Stimulated activated effector memory CD8-positive, alpha-beta T cell treated with anti-CD3 and anti-CD28 coated beads, Interleukin-12 subunit alpha, Interleukin-12 subunit beta, amount 100 ng/mL, for 72 hours (primary cell): Measurements from ENCODE around the gene GRAMD2A.

Source experiments
- ATAC-seq: fragments of 150-1000 bp; cut with Tn5 transposase; 2 replicates; pipeline ENCODE4 v1.10.0; 2021
- DNase-seq, 2 donors: peaks; one replicate each; pipeline ENCODE4 v3.0.0; 2021 to 2022; ENCODE audit warnings: low spot score in 2 of 2
- H3K27ac Mint-ChIP-seq: one replicate; pipeline ENCODE4 v1.8.0; 2022; ENCODE audit warnings: mild to moderate bottlenecking, mixed read lengths
- H3K36me3 Mint-ChIP-seq: one replicate; pipeline ENCODE4 v1.8.0; 2022; ENCODE audit warnings: mild to moderate bottlenecking, mixed read lengths
- H3K4me1 Mint-ChIP-seq: one replicate; pipeline ENCODE4 v1.8.0; 2022; ENCODE audit warnings: mixed read lengths
- H3K4me3 Mint-ChIP-seq: one replicate; pipeline ENCODE4 v1.8.0; 2022; ENCODE audit warnings: mild to moderate bottlenecking, mixed read lengths
- H3K9me3 Mint-ChIP-seq: one replicate; pipeline ENCODE4 v1.8.0; 2022; ENCODE audit warnings: mixed read lengths

The GRAMD2A gene

DNA sequence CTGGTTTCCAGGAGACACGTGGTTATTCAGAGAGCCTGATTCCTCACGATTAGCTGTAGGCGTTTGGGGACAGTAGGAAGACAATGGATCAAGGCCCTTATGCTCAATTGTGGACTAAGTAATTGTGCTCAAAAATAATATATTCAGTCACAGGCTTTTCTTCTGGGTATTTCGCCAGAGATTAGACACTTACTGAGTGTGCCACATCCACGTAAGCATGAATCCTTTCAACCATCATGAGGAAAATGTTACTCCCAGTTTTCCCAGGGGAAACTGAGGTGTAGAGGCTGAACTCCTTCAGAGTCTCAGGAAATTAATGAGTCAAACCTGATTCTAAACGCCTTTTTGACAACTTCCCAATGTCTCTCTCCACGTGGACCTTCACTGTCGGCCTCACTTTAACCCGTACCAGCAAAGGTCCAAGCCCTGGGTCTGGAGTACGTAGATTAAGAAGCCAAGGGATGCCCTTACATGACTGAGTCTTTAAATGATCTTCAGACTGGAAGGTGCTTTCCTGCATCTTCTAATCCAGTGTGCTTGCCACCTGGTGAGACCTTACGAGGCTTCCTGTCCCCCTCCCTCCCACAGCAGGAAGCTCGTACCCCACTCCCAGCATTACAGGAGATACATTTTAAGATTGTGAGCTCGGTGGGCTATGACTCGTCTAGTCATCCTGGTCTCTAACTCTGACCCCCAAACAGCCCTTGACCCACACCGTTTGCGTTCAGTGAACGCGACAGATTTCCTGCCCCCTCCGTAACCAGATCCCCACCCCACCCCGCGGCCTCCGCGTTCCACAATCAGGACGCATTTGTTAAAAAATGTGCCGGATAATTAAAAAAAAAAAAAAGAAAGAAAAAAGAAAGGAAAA is 31.7 kb upstream of the GRAMD2A start:
- DNase-seq (peak; percentile 28 to 72), ATAC-seq (no peak)
- H3K4me3 Mint-ChIP-seq: peak overlapping the region; percentile 99
- peak overlapping the region; percentile 99 for H3K27ac Mint-ChIP-seq
- peaks cover 85% of the 10 kb centered on the region for H3K36me3 Mint-ChIP-seq
- peaks cover 44% of the 10 kb centered on the region for H3K4me1 Mint-ChIP-seq
- no peaks in the 10 kb centered on the region for H3K9me3 Mint-ChIP-seq

DNA sequence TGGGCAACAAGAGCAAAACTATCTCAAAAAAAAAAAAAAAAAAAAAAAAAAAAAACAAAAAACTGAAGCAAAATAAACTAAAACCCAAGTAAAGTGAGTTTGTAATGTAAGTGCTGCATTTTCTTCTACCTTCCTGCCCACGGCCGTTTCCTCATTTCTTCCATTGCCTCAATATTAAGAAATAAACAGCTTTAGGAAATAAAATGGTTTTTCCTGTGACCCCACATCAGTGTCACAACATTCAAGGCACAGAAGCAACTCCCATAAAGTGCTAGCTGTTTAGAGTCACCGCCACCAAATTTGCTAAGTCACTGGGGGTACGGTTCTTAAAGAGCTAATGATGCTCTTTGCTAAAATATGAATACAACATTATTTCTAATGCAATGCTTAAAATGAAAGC is 30.1 kb upstream of the GRAMD2A start:
- DNase-seq: no peak
- Mint-ChIP-seq H3K9me3 (no peaks in the 10 kb centered on the region), H3K36me3 (peaks cover 97% of the 10 kb centered on the region)

DNA sequence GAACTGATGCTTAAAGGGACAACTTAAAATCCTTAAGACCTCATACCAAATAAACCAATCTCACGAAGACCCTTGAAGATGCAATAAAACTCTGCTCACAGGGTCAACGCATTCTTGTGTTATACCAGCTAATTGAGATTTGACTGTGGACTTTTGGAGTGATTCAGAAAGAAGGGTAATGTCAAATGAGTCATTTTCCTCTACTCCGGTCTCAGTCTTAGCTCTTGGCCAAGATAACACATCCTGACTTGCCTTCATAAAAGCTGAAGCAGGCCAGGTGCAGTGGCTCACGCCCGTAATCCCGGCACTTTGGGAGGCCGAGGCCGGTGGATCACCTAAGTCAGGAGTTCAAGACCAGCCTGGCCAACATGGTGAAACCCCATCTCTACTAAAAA is 29.6 kb upstream of the GRAMD2A start:
- DNase-seq (peak; percentile 28 to 82), ATAC-seq (peak; percentile 57)
- Mint-ChIP-seq H3K27ac (peak overlapping the region; percentile 99), H3K4me1 (peaks cover 55% of the 10 kb centered on the region), H3K9me3 (no peaks in the 10 kb centered on the region), H3K4me3 (peak overlapping the region; percentile 99), H3K36me3 (peaks cover 98% of the 10 kb centered on the region)

More for the DNA sequence above, 30.1 kb upstream of the GRAMD2A start:
- ATAC-seq: no peak
- Mint-ChIP-seq H3K27ac (peak overlapping the region; percentile 99), H3K4me3 (peak overlapping the region; percentile 99), H3K4me1 (peaks cover 55% of the 10 kb centered on the region)

DNA sequence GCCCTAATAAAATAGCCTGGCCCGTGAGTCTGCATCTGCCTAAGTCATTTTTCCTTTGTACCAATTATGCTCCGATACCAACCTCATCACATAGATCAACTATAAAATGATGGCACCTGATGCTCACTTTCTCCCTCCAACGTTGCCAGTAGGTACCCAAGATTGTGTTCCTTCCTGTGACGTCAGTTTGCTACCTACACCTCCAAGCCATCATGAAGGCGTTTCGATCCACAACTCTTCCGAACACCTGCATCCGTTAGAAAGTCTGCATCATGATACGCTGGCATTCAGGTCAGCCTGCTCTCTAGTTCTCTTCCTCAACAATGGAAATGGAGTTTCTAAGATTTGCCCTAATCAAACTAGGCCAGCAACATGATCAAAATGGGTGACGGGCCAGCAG is 25.7 kb upstream of the GRAMD2A start:
- peak overlapping the region; percentile 80 for H3K27ac Mint-ChIP-seq
- peaks cover 100% of the 10 kb centered on the region for H3K36me3 Mint-ChIP-seq
- no peak for ATAC-seq
- no peak for DNase-seq
- peak overlapping the region; percentile 61 for H3K4me3 Mint-ChIP-seq
- no peaks in the 10 kb centered on the region for H3K9me3 Mint-ChIP-seq
- H3K4me1 Mint-ChIP-seq: peaks cover 83% of the 10 kb centered on the region

DNA sequence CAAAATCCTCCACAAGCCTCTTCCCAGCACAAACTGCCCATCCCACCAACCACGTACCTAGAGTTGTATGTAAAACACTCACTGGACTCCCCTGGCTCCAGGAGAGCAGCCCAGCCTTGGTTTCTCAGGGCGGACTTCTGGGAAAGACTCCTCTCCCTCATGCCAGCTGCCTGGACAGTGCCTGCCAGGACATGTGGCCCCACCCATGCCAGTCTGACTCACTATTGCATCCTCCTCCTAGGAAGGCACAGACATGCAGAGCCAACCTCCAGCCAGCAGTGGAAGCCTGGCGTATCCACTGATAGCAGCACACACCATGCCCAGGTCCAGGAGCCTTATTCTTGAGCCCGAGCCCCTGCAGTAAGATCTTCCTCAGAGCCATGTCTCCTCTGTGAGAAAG is 24.8 kb upstream of the GRAMD2A start:
- DNase-seq (no peak), ATAC-seq (no peak)
- H3K4me1 Mint-ChIP-seq: peaks cover 81% of the 10 kb centered on the region
- H3K27ac Mint-ChIP-seq: peak overlapping the region; percentile 80
- H3K36me3 Mint-ChIP-seq: peaks cover 100% of the 10 kb centered on the region
- peak overlapping the region; percentile 61 for H3K4me3 Mint-ChIP-seq
- H3K9me3 Mint-ChIP-seq: no peaks in the 10 kb centered on the region

DNA sequence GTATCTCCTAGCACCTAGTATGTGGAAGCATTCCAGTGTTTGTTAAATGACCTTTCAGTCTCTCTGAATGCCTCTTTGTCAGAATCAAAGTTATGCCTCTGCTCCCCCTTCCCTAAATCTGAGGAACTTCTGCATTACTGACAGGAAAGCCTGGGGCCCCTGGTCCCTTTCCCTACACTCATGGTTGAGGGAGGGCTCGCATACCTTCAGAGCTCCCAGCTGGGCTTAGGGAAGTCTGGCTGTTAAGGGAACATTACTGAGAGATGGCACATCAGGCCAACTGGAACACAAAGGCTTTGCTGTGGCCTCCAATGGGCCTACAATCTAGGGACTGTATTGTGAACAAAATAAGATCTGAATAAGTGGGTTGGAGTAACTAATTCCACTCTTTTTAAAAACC is 23.1 kb upstream of the GRAMD2A start:
- H3K4me1 Mint-ChIP-seq: peaks cover 71% of the 10 kb centered on the region
- no peak overlapping the region for H3K4me3 Mint-ChIP-seq
- DNase-seq (no peak), ATAC-seq (no peak)
- peaks cover 100% of the 10 kb centered on the region for H3K36me3 Mint-ChIP-seq
- no peaks in the 10 kb centered on the region for H3K9me3 Mint-ChIP-seq
- peak overlapping the region; percentile 56 for H3K27ac Mint-ChIP-seq

DNA sequence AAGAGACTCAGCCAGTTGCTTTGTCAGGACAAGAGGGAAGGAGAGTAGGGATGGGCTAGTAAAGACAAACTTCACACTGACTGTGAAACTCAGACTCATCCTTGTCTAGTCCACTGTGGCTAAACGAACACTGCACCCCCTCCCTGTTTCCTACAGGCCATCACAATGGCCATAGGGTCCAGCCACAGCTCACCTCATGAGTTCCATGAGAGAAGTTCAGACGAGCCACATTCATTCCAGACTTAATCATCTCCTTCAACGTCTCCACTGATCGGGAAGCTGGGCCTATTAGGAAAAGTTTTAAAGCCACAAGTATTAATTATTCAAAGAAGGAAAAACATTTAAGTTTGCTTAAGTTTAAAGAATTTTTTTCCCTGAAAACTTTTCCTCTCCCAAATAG is 19.6 kb upstream of the GRAMD2A start:
- Mint-ChIP-seq H3K4me1 (peaks cover 44% of the 10 kb centered on the region), H3K36me3 (peaks cover 100% of the 10 kb centered on the region), H3K27ac (no peak overlapping the region), H3K9me3 (no peaks in the 10 kb centered on the region), H3K4me3 (no peak overlapping the region)
- DNase-seq: no peak
- no peak for ATAC-seq

DNA sequence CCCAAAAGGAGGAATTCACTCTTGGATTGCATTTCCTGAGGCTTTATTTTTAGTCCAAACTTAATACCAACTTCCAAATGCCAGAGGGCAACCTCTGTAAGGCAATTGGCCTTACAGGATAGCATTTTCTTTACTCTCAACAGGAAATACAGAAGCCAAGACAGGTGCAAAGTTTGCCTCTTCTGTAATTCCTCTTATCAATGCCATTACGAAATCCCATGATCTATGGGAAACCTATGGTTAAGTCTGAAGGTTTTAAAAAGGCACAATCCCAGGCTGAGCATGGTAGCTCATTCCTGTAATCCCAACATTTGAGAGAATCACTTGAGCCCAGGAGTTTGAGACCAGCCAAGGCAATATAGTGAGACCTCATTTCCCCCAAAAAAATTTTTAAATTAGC is 18.5 kb upstream of the GRAMD2A start:
- DNase-seq: no peak
- peaks cover 34% of the 10 kb centered on the region for H3K4me1 Mint-ChIP-seq
- no peaks in the 10 kb centered on the region for H3K9me3 Mint-ChIP-seq
- H3K36me3 Mint-ChIP-seq: peaks cover 100% of the 10 kb centered on the region
- H3K27ac Mint-ChIP-seq: no peak overlapping the region
- no peak overlapping the region for H3K4me3 Mint-ChIP-seq
- ATAC-seq: no peak

DNA sequence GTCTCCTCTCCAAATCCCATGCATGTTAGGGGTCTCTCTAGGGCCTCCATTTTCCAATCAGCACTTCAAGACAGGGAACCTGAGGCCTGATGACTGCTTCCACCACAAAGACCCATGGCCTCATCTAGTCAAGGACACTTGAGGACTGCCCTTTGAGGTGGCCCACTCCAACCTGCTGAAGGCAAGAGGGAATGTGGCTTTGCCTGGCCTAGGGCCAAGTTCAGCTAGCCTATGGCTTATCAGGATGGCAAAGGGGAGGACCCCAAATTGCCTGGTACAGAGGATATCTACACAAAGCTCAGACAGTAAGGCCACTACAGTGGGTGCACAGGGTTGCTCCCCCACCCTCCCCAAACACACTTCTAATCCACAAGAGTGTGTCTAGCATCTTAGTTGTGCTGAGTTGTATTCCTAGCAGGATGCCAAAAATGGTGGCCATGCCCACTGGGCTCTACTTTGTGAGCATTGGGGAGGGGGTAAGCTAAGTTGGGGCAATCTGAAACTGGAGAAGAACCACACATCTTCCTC is 10.0 kb upstream of the GRAMD2A start:
- Mint-ChIP-seq H3K4me1 (peaks cover 44% of the 10 kb centered on the region), H3K36me3 (peaks cover 100% of the 10 kb centered on the region), H3K27ac (peak overlapping the region; percentile 38), H3K4me3 (no peak overlapping the region), H3K9me3 (no peaks in the 10 kb centered on the region)
- ATAC-seq (no peak), DNase-seq (no peak)

DNA sequence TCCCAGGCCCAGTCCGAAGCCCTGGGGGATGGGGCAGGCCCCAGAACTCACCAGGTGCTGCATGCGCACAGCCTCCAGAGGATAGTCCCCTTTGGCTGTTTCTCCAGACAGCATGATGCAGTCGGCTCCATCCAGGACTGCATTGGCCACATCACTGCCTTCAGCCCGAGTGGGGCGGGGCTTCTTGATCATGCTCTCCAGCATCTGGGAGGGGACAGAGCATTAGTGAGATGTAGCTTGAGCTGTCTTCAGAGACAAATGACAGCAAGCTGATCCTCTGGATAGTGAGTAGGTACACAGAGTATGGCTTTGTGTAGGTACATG is 9.1 kb upstream of the GRAMD2A start:
- no peak for DNase-seq
- Mint-ChIP-seq H3K36me3 (peaks cover 100% of the 10 kb centered on the region), H3K27ac (peak overlapping the region; percentile 95), H3K4me1 (peaks cover 44% of the 10 kb centered on the region), H3K9me3 (no peaks in the 10 kb centered on the region), H3K4me3 (no peak overlapping the region)
- no peak for ATAC-seq

DNA sequence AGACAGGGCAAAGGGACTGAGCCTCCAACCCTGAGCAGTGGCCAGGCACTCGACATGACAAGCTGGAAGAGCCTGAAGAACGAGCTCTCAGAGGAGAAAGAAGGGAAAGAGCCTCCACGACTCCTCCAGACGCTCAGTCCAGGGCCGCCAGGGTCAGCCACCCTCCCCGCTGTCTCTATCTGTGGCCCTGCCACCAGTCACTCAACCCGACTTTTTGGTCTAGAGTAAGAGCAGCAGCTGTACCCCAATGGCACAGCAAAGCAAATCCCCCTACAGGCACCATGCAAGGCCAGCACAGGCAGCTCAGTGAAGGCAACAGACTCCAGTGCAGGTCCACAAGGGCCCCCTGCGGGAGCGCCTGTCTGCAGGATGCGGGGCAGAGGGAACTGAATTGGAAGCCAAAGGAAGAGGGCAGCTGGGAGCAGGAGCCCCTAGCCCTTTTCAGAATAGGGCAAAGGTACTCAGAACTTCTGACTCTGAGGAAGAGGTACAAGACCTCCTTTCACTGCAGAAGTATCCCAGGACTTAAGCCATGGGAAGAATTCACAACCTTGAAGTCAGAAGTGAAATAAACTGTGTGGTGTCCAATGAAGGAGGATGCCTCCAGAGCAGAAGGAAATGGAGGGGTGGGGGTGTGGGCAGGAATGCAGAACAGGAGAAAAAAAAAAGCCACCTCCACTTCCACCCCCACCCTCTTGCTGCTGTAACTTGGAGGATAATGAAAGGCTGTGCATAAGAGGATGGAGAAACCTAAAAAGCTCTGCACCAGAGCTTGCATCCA is 8.5 kb upstream of the GRAMD2A start:
- ATAC-seq: no peak
- no peaks in the 10 kb centered on the region for H3K9me3 Mint-ChIP-seq
- peaks cover 100% of the 10 kb centered on the region for H3K36me3 Mint-ChIP-seq
- H3K4me3 Mint-ChIP-seq: no peak overlapping the region
- H3K4me1 Mint-ChIP-seq: peaks cover 45% of the 10 kb centered on the region
- DNase-seq: no peak
- H3K27ac Mint-ChIP-seq: peak overlapping the region; percentile 95

DNA sequence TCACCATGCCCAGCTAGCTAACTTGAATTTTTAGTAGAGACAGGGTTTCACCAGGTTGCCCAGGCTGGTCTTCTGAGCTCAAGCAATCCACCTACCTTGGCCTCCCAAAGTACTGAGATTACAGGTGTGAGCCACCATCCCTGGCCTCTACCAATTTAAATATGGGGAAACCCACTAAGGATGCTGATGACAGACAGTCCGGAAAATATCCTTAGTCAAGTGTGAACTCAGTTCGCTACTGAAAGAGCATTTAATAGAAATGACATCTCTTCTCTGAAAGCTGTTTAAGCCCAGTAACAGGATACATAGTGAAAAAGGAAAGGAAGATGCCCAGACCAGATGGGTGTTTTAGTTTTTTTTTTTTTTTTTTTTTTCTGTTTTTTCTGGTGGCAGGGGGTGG is 7.7 kb upstream of the GRAMD2A start:
- Mint-ChIP-seq H3K27ac (peak overlapping the region; percentile 95), H3K9me3 (no peaks in the 10 kb centered on the region), H3K36me3 (peaks cover 100% of the 10 kb centered on the region), H3K4me1 (peaks cover 48% of the 10 kb centered on the region), H3K4me3 (no peak overlapping the region)
- ATAC-seq (no peak), DNase-seq (no peak)

DNA sequence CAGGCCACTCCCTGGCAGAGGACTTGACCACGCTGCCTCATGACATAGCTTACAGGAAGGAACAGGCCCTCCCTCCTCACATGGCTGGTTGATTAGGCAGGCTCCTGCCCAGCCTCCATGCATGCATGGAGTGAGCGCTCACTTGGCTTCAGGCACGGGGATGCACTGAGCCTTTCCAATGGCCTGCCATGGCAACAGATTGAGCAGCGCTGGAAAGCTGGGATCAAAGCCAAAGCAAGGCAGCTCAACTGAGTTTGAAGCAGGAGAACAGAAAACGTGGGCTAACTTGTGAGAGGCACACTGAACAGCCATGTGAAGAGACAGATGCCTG is 5.9 kb upstream of the GRAMD2A start:
- no peaks in the 10 kb centered on the region for H3K9me3 Mint-ChIP-seq
- peaks cover 49% of the 10 kb centered on the region for H3K4me1 Mint-ChIP-seq
- ATAC-seq: no peak
- peaks cover 100% of the 10 kb centered on the region for H3K36me3 Mint-ChIP-seq
- no peak for DNase-seq
- no peak overlapping the region for H3K4me3 Mint-ChIP-seq
- H3K27ac Mint-ChIP-seq: peak overlapping the region; percentile 95

DNA sequence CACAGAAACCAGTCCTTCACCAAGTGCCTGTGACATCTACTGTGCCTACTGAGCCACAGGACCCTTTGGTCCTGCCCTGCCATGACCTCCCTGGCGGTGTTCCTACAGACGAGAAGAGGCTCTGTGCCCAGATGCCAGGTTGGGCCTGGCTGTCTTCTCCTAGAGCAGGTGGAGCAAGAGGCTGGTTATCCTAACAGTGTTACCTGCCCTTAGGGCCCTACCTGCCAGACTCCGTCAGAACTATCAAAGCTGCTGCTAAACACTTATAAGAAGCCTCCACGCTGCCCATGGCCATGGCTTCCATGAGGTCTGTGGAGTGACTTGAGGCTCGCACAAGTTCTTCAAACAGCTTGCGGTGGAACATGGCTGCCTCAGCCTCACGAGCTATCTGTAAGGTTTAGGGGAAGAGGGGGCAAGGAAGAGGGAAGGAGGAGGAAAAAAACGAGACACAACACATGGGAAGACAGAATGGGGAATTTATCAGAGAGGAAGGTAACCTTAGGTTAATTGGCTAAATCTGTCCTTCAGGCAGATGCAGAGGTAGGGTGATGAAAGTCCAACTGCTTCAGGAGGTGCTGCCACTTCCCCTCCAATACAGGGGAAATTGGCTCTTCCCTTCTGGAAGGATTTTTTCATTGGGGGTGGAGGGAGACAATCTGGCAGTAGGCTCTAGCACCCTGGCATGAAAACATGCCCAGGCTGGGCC is 5.4 kb upstream of the GRAMD2A start:
- H3K36me3 Mint-ChIP-seq: peaks cover 100% of the 10 kb centered on the region
- H3K9me3 Mint-ChIP-seq: no peaks in the 10 kb centered on the region
- DNase-seq (no peak), ATAC-seq (no peak)
- no peak overlapping the region for H3K4me3 Mint-ChIP-seq
- peaks cover 54% of the 10 kb centered on the region for H3K4me1 Mint-ChIP-seq
- H3K27ac Mint-ChIP-seq: peak overlapping the region; percentile 95

DNA sequence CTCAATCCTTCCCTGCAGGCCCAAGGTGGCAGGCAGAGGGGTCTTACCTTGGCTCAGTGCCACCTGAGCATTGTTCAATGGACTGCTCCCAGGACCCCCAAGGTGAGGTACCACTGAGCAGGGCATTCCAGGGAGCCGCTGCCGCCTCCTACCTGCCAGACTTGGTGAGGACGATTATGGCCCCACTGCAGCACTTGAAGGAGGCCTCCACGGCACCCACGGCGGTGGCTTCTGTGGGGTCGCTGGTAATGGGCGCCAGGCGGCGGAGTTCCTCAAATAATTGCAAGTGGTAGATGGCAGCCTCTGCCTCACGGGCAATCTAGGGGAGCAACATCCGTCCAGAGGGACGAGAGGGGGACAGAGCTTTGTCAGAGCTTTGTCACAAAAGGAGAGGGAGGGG is 4.7 kb upstream of the GRAMD2A start:
- Mint-ChIP-seq H3K4me1 (peaks cover 56% of the 10 kb centered on the region), H3K4me3 (no peak overlapping the region), H3K27ac (peak overlapping the region; percentile 95), H3K9me3 (no peaks in the 10 kb centered on the region), H3K36me3 (peaks cover 100% of the 10 kb centered on the region)
- no peak for ATAC-seq
- no peak for DNase-seq
